Activated CD4-positive, alpha-beta T cell treated with anti-CD3 and anti-CD28 coated beads for 48 hours (primary cell): ENCODE results near the gene FAAH.
"Not testable (repeated sequence)": the region's sequence is repeated elsewhere in the genome, so short reads cannot be mapped to it uniquely, and the experiment has no call there.

Experiments
- DNase-seq: peaks from one replicate; pipeline ENCODE4 v3.0.0-alpha.2; 2020

Gene FAAH

GRCh38 chr1:46394108-46394871, at the start of gene FAAH:
Gene FAAH, plus strand, starts transcription at chr1:46394317. Its CDS starts 32 bp downstream, at chr1:46394349.
- DNase-seq, result peak; percentile 65

GRCh38 chr1:46344481-46344880, 49.6 kb upstream of the FAAH start:
- DNase-seq, result no peak

GRCh38 chr1:46345281-46345680, 48.8 kb upstream of the FAAH start:
- DNase-seq, result no peak

- no peak for DNase-seq
These were observed 41.8 kb upstream of the FAAH start for GRCh38 chr1:46352363-46352762.

GRCh38 chr1:46355920-46356319, 38.2 kb upstream of the FAAH start:
- not testable (repeated sequence) for DNase-seq

GRCh38 chr1:46362158-46362557, 32.0 kb upstream of the FAAH start:
- no peak for DNase-seq

GRCh38 chr1:46363121-46363520, 31.0 kb upstream of the FAAH start:
- no peak for DNase-seq

GRCh38 chr1:46364612-46365011, 29.5 kb upstream of the FAAH start:
- DNase-seq, result no peak

GRCh38 chr1:46365796-46366195, 28.3 kb upstream of the FAAH start:
- not testable (repeated sequence) for DNase-seq

GRCh38 chr1:46367072-46367471, 27.0 kb upstream of the FAAH start:
- DNase-seq, result no peak

- not testable (repeated sequence) for DNase-seq
These were observed 26.4 kb upstream of the FAAH start for GRCh38 chr1:46367701-46368100.

- DNase-seq, result no peak
These were observed 25.3 kb upstream of the FAAH start for GRCh38 chr1:46368791-46369190.

- no peak for DNase-seq
These were observed 24.4 kb upstream of the FAAH start for GRCh38 chr1:46369542-46370213.

GRCh38 chr1:46370214-46370633, 23.9 kb upstream of the FAAH start:
- no peak for DNase-seq

GRCh38 chr1:46372431-46372830, 21.7 kb upstream of the FAAH start:
- DNase-seq, result no peak

- no peak for DNase-seq
These were observed 14.1 kb upstream of the FAAH start for GRCh38 chr1:46379996-46380395.

- no peak for DNase-seq
These were observed 13.6 kb upstream of the FAAH start for GRCh38 chr1:46380508-46380907.

- no peak for DNase-seq
These were observed 607 bp upstream of the FAAH start for GRCh38 chr1:46393510-46393909.

GRCh38 chr1:46394872-46395465, 852 bp downstream of the FAAH start:
- DNase-seq, result no peak

GRCh38 chr1:46396441-46397398, 2.6 kb downstream of the FAAH start:
- DNase-seq, result no peak

GRCh38 chr1:46399307-46399706, 5.2 kb downstream of the FAAH start:
- DNase-seq, result no peak

GRCh38 chr1:46400421-46400820, 6.3 kb downstream of the FAAH start:
- DNase-seq, result no peak
